PC-3 (cell line): Measurements from ENCODE around the gene TNK2.

Experiments used
- EZH2 ChIP-seq: fragments of 300-600 bp; sonication (generic); IDR thresholded peaks from one replicate; pipeline ENCODE4 v1.6.1; 2017; ENCODE audit warnings: antibody characterized with exemption, mild to moderate bottlenecking, low read length; ENCODE audit not compliant: unreplicated experiment
- EZH2phosphoT487 ChIP-seq: fragments of 300-600 bp; sonication (generic); IDR thresholded peaks from 2 replicates; pipeline ENCODE4 v1.6.1; 2018; ENCODE audit warnings: mild to moderate bottlenecking, antibody characterized with exemption, low read length, borderline replicate concordance
- TF ChIP-seq, protein P1 (sequence below): fragments of 300-600 bp; sonication (generic); conservative IDR thresholded peaks from 2 replicates; pipeline ENCODE4 v1.5.1; 2017; ENCODE audit warnings: antibody characterized with exemption, low read depth, mild to moderate bottlenecking, low read length

- TF ChIP-seq, protein P1, sequence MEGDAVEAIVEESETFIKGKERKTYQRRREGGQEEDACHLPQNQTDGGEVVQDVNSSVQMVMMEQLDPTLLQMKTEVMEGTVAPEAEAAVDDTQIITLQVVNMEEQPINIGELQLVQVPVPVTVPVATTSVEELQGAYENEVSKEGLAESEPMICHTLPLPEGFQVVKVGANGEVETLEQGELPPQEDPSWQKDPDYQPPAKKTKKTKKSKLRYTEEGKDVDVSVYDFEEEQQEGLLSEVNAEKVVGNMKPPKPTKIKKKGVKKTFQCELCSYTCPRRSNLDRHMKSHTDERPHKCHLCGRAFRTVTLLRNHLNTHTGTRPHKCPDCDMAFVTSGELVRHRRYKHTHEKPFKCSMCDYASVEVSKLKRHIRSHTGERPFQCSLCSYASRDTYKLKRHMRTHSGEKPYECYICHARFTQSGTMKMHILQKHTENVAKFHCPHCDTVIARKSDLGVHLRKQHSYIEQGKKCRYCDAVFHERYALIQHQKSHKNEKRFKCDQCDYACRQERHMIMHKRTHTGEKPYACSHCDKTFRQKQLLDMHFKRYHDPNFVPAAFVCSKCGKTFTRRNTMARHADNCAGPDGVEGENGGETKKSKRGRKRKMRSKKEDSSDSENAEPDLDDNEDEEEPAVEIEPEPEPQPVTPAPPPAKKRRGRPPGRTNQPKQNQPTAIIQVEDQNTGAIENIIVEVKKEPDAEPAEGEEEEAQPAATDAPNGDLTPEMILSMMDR, result no peak
- TF ChIP-seq EZH2phosphoT487, result no peak
- no peak for TF ChIP-seq EZH2
Observed at GRCh38 chr3:195870442-195870841, 37.9 kb downstream of the TNK2 start.
